ENCODE results near the gene PCDHGB4.
"Not testable (repeated sequence)": the region's sequence is repeated elsewhere in the genome, so short reads cannot be mapped to it uniquely, and the experiment has no call there.

PCDHGB4 gene

DNA sequence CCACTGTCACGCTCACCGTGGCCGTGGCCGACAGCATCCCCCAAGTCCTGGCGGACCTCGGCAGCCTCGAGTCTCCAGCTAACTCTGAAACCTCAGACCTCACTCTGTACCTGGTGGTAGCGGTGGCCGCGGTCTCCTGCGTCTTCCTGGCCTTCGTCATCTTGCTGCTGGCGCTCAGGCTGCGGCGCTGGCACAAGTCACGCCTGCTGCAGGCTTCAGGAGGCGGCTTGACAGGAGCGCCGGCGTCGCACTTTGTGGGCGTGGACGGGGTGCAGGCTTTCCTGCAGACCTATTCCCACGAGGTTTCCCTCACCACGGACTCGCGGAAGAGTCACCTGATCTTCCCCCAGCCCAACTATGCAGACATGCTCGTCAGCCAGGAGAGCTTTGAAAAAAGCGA lies 45.2 kb downstream of the PCDHGB4 start:
- not testable (repeated sequence) for DNase-seq

DNA sequence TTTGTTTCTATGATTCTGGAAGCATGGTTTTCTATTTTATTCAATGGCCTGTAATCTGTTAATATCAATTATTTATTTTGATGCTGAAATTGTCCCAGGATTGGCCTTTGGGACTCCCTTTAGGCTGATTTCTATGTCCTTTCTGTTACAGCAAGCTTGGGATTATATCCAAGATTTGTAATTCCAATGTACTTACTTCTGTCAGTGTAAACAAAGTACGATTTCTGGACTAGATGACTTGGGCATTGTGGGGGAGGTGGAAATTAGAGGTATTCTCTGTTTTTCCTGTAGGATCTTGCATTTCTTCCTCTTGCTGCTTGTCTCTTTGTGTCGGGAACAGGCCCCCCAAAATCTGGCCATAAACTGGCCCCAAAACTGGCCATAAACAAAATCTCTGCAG lies 46.5 kb downstream of the PCDHGB4 start:
- no peak for DNase-seq

DNA sequence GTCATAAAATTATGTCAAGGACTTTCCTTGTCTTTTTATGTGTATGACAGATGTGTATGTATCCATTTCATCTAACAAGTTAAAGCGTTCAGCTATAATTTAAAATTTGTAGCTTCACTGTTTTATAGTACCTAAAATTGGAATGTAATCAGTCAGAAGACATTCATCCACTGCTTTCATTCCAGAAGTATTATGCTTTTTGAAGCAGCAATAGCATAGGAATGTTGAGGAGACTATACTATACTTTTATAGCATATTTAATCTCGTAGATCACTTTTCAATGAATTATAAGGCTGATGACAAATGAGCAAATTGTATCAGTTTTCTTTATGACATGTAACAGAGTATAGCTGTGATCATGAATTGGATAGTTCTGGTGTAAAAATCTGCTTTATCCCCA lies 49.7 kb downstream of the PCDHGB4 start:
- no peak for DNase-seq

DNA sequence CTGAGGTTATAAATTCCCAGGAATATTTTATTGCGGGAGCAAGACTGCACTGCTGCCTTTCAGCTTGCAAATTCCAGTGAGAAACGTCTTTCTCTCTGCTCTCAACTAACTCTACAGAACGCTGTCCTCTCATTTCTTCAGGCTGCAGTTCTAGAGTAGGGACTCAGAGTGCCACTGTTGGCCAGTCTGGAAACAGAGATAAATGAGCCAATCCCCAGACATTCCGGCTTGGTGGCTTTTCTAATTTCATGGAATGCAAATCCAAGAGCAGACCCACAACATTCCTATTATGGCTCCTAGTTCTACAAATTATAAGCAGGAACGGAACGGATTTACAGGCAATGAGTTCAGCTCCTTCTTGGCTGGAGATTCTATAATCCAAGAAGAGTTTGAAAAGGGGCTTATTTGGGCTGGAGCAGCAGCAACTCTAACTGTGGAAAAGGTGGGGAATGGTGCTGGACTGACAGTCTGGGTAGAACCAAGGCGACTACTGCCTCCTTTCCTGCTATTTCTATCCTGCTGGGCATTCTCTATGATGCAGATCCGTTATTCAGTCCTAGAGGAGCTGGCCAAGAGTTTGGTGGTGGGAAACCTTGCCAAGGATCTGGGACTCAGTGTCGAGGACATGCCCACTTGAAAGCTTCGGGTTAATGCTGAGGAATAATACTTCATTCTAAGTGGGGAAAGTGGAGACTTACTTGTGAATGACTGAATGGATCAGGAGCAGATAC lies 52.1 kb downstream of the PCDHGB4 start:
- no peak for DNase-seq
